Measurements from ENCODE around the gene DDX5.
"Not testable (repeated sequence)": the region's sequence is repeated elsewhere in the genome, so short reads cannot be mapped to it uniquely, and the experiment has no call there.

The DDX5 gene

GRCh38 chr17:64491034-64491860, 14.8 kb downstream of the DDX5 start:
- DNase-seq (ENCODE audit: low spot score in 2 of 2) = peak; percentile 27 to 71
- Mint-ChIP-seq H3K36me3 (peaks cover 88% of the 10 kb centered on the region), H3K4me3 (no peak overlapping the region), H3K4me1 (peaks cover 28% of the 10 kb centered on the region), H3K27ac (no peak overlapping the region), H3K9me3 (no peaks in the 10 kb centered on the region)
- peak; percentile 81 for ATAC-seq

- H3K36me3 Mint-ChIP-seq = peaks cover 100% of the 10 kb centered on the region
- peaks cover 13% of the 10 kb centered on the region for H3K4me1 Mint-ChIP-seq
- no peak for DNase-seq (ENCODE audit: low spot score in 2 of 2)
- no peaks in the 10 kb centered on the region for H3K9me3 Mint-ChIP-seq
- H3K4me3 Mint-ChIP-seq = no peak overlapping the region
- no peak for ATAC-seq
- no peak overlapping the region for H3K27ac Mint-ChIP-seq
These were observed 17.8 kb downstream of the DDX5 start for GRCh38 chr17:64488301-64488700.

- Mint-ChIP-seq H3K9me3 (no peaks in the 10 kb centered on the region), H3K4me3 (no peak overlapping the region), H3K36me3 (peaks cover 96% of the 10 kb centered on the region), H3K27ac (peak overlapping the region; percentile 24), H3K4me1 (peaks cover 5% of the 10 kb centered on the region)
- no peak for DNase-seq (ENCODE audit: low spot score in 2 of 2)
- ATAC-seq = no peak
These were observed 21.7 kb downstream of the DDX5 start for GRCh38 chr17:64484380-64484779.

- H3K27ac Mint-ChIP-seq = peak overlapping the region; percentile 32
- peaks cover 86% of the 10 kb centered on the region for H3K36me3 Mint-ChIP-seq
- no peak overlapping the region for H3K4me3 Mint-ChIP-seq
- no peaks in the 10 kb centered on the region for H3K9me3 Mint-ChIP-seq
- peaks cover 5% of the 10 kb centered on the region for H3K4me1 Mint-ChIP-seq
- DNase-seq (ENCODE audit: low spot score in 2 of 2) (no peak), ATAC-seq (no peak)
These were observed 25.1 kb downstream of the DDX5 start for GRCh38 chr17:64480951-64481350.

GRCh38 chr17:64477849-64478248, 28.2 kb downstream of the DDX5 start:
- ATAC-seq = no peak
- DNase-seq (ENCODE audit: low spot score in 2 of 2) = no peak
- Mint-ChIP-seq H3K9me3 (no peaks in the 10 kb centered on the region), H3K4me1 (no peaks in the 10 kb centered on the region), H3K36me3 (peaks cover 55% of the 10 kb centered on the region), H3K27ac (no peak overlapping the region), H3K4me3 (no peak overlapping the region)

GRCh38 chr17:64472564-64472963, 33.5 kb downstream of the DDX5 start:
- DNase-seq (ENCODE audit: low spot score in 2 of 2) (no peak), ATAC-seq (no peak)
- Mint-ChIP-seq H3K9me3 (no peaks in the 10 kb centered on the region), H3K4me1 (no peaks in the 10 kb centered on the region), H3K4me3 (no peak overlapping the region), H3K36me3 (peaks cover 6% of the 10 kb centered on the region), H3K27ac (no peak overlapping the region)

GRCh38 chr17:64471440-64471839, 34.6 kb downstream of the DDX5 start:
- no peak for ATAC-seq
- Mint-ChIP-seq H3K27ac (peak overlapping the region; percentile 21), H3K36me3 (no peaks in the 10 kb centered on the region), H3K4me1 (no peaks in the 10 kb centered on the region), H3K4me3 (no peak overlapping the region), H3K9me3 (no peaks in the 10 kb centered on the region)
- DNase-seq (ENCODE audit: low spot score in 2 of 2) = no peak

- DNase-seq (ENCODE audit: low spot score in 2 of 2) (no peak), ATAC-seq (no peak)
- no peak overlapping the region for H3K4me3 Mint-ChIP-seq
- H3K4me1 Mint-ChIP-seq = no peaks in the 10 kb centered on the region
- H3K9me3 Mint-ChIP-seq = no peaks in the 10 kb centered on the region
- no peak overlapping the region for H3K27ac Mint-ChIP-seq
- H3K36me3 Mint-ChIP-seq = no peaks in the 10 kb centered on the region
These were observed 35.5 kb downstream of the DDX5 start for GRCh38 chr17:64470625-64471024.

- not testable (repeated sequence) for H3K4me1 Mint-ChIP-seq; ATAC-seq; H3K4me3 Mint-ChIP-seq; H3K36me3 Mint-ChIP-seq; H3K9me3 Mint-ChIP-seq; DNase-seq (ENCODE audit: low spot score in 2 of 2)
- H3K27ac Mint-ChIP-seq = peak overlapping the region; percentile 5
These were observed 39.3 kb downstream of the DDX5 start for GRCh38 chr17:64466834-64467233.

- DNase-seq (ENCODE audit: low spot score in 2 of 2) (no peak), ATAC-seq (no peak)
- Mint-ChIP-seq H3K27ac (no peak overlapping the region), H3K36me3 (no peaks in the 10 kb centered on the region), H3K4me3 (no peak overlapping the region), H3K4me1 (no peaks in the 10 kb centered on the region), H3K9me3 (no peaks in the 10 kb centered on the region)
These were observed 39.9 kb downstream of the DDX5 start for GRCh38 chr17:64466019-64466735.

- H3K4me1 Mint-ChIP-seq = no peaks in the 10 kb centered on the region
- no peaks in the 10 kb centered on the region for H3K36me3 Mint-ChIP-seq
- no peak overlapping the region for H3K27ac Mint-ChIP-seq
- ATAC-seq (no peak), DNase-seq (ENCODE audit: low spot score in 2 of 2) (no peak)
- H3K9me3 Mint-ChIP-seq = no peaks in the 10 kb centered on the region
- H3K4me3 Mint-ChIP-seq = no peak overlapping the region
These were observed 44.3 kb downstream of the DDX5 start for GRCh38 chr17:64461788-64462187.

- Mint-ChIP-seq H3K36me3 (no peaks in the 10 kb centered on the region), H3K9me3 (no peaks in the 10 kb centered on the region), H3K27ac (no peak overlapping the region), H3K4me1 (no peaks in the 10 kb centered on the region), H3K4me3 (no peak overlapping the region)
- DNase-seq (ENCODE audit: low spot score in 2 of 2) (no peak), ATAC-seq (no peak)
These were observed 45.1 kb downstream of the DDX5 start for GRCh38 chr17:64460955-64461354.

- not testable (repeated sequence) for H3K27ac Mint-ChIP-seq; H3K9me3 Mint-ChIP-seq; H3K4me3 Mint-ChIP-seq; ATAC-seq; H3K4me1 Mint-ChIP-seq; H3K36me3 Mint-ChIP-seq; DNase-seq (ENCODE audit: low spot score in 2 of 2)
These were observed 46.3 kb downstream of the DDX5 start for GRCh38 chr17:64459818-64460217.

GRCh38 chr17:64459284-64459747, 46.8 kb downstream of the DDX5 start:
- ATAC-seq (no peak), DNase-seq (ENCODE audit: low spot score in 2 of 2) (no peak)
- Mint-ChIP-seq H3K9me3 (no peaks in the 10 kb centered on the region), H3K4me1 (no peaks in the 10 kb centered on the region), H3K27ac (no peak overlapping the region), H3K4me3 (no peak overlapping the region), H3K36me3 (no peaks in the 10 kb centered on the region)

- no peak overlapping the region for H3K4me3 Mint-ChIP-seq
- no peak for ATAC-seq
- no peak for DNase-seq (ENCODE audit: low spot score in 2 of 2)
- no peaks in the 10 kb centered on the region for H3K36me3 Mint-ChIP-seq
- no peaks in the 10 kb centered on the region for H3K4me1 Mint-ChIP-seq
- no peak overlapping the region for H3K27ac Mint-ChIP-seq
- H3K9me3 Mint-ChIP-seq = no peaks in the 10 kb centered on the region
These were observed 47.3 kb downstream of the DDX5 start for GRCh38 chr17:64458756-64459155.

- Mint-ChIP-seq H3K4me3 (no peak overlapping the region), H3K27ac (no peak overlapping the region), H3K36me3 (no peaks in the 10 kb centered on the region)
These were observed 48.9 kb downstream of the DDX5 start for GRCh38 chr17:64457156-64457555.

More at GRCh38 chr17:64457156-64457555, 48.9 kb downstream of the DDX5 start:
- Mint-ChIP-seq H3K9me3 (no peaks in the 10 kb centered on the region), H3K4me1 (no peaks in the 10 kb centered on the region)
- no peak for DNase-seq (ENCODE audit: low spot score in 2 of 2)
- no peak for ATAC-seq
